Aortic smooth muscle cell (primary cell): Measurements from ENCODE around the gene PAGE1. TPM values are rescaled to one million over a fixed set of nuclear protein-coding genes. Genes with fewer than 3 reads are reported as not detected.

Source experiments
- total RNA-seq: library from RNA; depleted of rRNA; stranded (reverse); fragments of >200 nt; gene quantifications from 2 replicates; pipeline ENCODE4 v1.2.3, GENCODE V29; 2014

PAGE1 gene
- total RNA-seq: not detected in 2 replicates

DNA sequence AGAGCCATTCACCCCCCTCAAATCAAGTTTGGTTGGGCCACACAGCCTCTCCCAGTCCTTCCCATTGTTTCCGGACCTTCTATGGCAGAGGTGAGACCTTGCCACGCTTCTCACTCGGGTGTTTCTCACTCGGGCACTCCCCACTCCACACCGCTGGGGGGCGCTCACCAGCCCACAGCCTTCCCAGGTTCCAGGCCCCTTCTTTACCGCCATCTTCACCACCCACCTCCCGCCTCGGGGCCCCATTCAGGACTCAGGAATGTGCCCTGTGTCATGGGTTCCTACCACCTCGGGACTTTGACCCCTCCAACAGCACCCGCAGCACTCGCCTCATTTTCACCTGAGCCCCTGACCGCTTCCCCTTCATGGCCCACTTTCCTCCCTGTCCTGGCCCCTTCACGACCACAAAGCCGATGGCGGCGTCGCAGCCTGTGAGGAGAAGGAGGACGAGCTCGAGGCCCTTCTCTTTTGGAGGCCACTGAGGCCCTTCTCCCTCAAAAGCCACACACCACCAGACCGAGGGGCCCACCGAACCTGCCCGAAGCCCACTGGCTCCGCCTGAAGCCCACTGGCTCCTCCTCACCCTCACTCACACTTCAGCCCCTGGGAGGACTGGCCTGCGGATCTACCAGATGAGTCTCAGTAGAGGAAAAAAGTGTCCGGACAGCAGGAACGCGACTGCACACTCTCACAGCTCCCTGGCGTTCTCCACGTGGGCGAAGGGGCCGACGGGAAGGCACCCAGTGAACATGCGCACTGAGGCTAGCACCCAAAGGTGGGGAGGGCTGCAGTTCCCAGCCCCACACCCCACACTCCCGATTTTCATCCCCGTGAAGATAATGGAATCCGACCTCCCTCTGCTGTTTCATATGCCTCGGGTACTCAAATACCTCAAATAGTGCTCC lies at the start of gene PAGE1:
TSS of gene PAGE1 (minus strand) at position 709 of the 905 bp plus-strand sequence. CDS start 1,214 bp downstream, outside the sequence.

Other genes with a start within 250 kb of the PAGE1 start
- not detected in 2 replicates for gene GAGE12C, start 163.8 kb downstream of the PAGE1 start, total RNA-seq
- not detected in 2 replicates for gene GAGE12D, start 154.3 kb downstream of the PAGE1 start, total RNA-seq
- gene GAGE12E, start 144.7 kb downstream of the PAGE1 start, total RNA-seq: not detected in 2 replicates
- not detected in 2 replicates for gene GAGE12F, start 135.1 kb downstream of the PAGE1 start, total RNA-seq
- gene GAGE12G, start 125.6 kb downstream of the PAGE1 start, total RNA-seq: not detected in 2 replicates
- not detected in 2 replicates for gene GAGE12H, start 116.0 kb downstream of the PAGE1 start, total RNA-seq
- gene GAGE2A, start 106.5 kb downstream of the PAGE1 start, total RNA-seq: not detected in 2 replicates
- gene GAGE1, start 97.0 kb downstream of the PAGE1 start, total RNA-seq: not detected in 2 replicates
- gene PAGE4, start 133.3 kb upstream of the PAGE1 start, total RNA-seq: not detected in 2 replicates
- 2.4 and 2.8 TPM in 2 replicates for gene USP27X, start 183.5 kb upstream of the PAGE1 start, total RNA-seq
- gene CLCN5, start 226.6 kb upstream of the PAGE1 start, total RNA-seq: 13.7 and 14.1 TPM in 2 replicates